NCI-H82 treated with DMSO at 0.1 percent for 48 hours (cell line): ENCODE results near the gene MBOAT1.
A peak's percentile ranks its signal among the peaks of the same experiment; 100 is the strongest.

Experiments used
- DNase-seq: peaks from one replicate; lab custom pipeline; 2025; ENCODE audit not compliant: unreplicated experiment; lab: John Stamatoyannopoulos, UW

Gene MBOAT1

DNA sequence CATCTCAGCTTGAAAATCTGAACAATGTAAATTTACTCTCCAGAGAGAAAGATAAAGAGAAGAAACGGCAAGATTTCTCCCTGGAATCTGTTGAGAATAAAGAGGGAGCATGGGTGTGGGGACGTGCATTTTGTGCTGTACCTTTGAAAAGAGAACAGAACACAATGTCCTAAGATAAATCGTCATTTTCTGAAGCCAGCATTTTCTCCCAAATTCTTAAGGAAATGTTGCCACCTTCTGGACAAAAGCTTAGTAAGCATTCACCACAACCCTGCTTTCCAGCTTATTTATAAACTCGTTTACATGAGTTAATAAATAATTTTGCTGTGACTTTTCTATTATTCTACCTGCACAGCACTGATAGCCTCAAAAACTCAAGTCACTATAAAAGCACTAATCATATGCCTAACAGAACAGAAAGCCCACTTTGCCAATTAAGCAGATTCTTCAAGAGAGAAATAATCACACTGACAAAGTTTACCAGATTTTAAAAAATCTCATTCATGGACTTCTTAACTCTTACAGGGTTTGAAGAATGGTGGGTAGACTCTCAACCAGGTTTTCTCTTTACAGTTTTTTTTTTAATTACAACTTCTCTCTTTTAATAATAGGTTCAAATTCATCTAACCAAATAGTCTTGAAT, 155.8 kb downstream of the MBOAT1 start:
- peak; percentile 38 for DNase-seq

DNA sequence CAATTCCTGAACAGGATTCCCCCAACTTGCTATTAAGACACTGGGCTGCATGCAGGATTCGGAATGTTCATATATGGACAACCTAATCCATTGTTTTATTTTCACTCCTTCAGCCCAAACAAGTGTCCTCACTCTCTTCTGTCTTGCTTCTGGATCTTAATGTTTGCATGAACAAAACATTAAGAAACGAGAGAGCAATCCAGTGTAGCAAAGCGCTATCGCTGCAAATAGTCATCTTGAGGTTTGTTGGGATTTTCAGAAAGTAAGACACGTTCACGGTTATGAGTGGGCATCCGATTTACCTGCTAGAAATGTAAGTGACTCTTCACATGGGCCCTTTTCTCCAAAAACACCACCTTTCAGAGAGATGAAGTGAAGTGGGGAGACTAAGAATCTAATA, 156.4 kb downstream of the MBOAT1 start:
- no peak for DNase-seq
